H9 (cell line): ENCODE results near the gene LAIR2. TPM values are rescaled to one million over a fixed set of nuclear protein-coding genes. Genes with fewer than 3 reads are reported as not detected.

ENCODE experiments used
- DNase-seq: peaks from one replicate; pipeline ENCODE4 v3.0.0-alpha.2; 2017
- H2AFZ ChIP-seq: one replicate; pipeline ENCODE4 v1.6.1; 2013; ENCODE audit warnings: mild to moderate bottlenecking, low read length, control low read depth, moderate library complexity
- H2AK5ac ChIP-seq: 2 replicates; pipeline ENCODE4 v1.6.1; 2013; ENCODE audit warnings: low read length, control low read depth, mixed read lengths; ENCODE audit not compliant: insufficient read length
- H2BK120ac ChIP-seq: one replicate; pipeline ENCODE4 v1.6.1; 2013; ENCODE audit warnings: low read depth, mild to moderate bottlenecking, low read length, control low read depth, inconsistent platforms; ENCODE audit not compliant: poor library complexity, severe bottlenecking
- H2BK12ac ChIP-seq: 2 replicates; pipeline ENCODE4 v1.6.1; 2013; ENCODE audit warnings: low read length, control low read depth, mixed read lengths, low read depth; ENCODE audit not compliant: insufficient read length
- H2BK15ac ChIP-seq: 2 replicates; pipeline ENCODE4 v1.6.1; 2013; ENCODE audit warnings: low read depth, low read length, control low read depth
- H2BK20ac ChIP-seq: one replicate; pipeline ENCODE4 v1.6.1; 2013; ENCODE audit warnings: low read depth, mild to moderate bottlenecking, low read length, control low read depth, inconsistent platforms; ENCODE audit not compliant: poor library complexity, severe bottlenecking
- H2BK5ac ChIP-seq: 2 replicates; pipeline ENCODE4 v1.6.1; 2013; ENCODE audit warnings: low read length, control low read depth, mixed read lengths; ENCODE audit not compliant: insufficient read length
- H3K14ac ChIP-seq: 2 replicates; pipeline ENCODE4 v1.6.1; 2013; ENCODE audit warnings: low read length, control low read depth; ENCODE audit not compliant: insufficient read depth
- H3K18ac ChIP-seq: 2 replicates; pipeline ENCODE4 v1.6.1; 2013; ENCODE audit warnings: low read depth, mild to moderate bottlenecking, mixed read lengths, low read length, control low read depth; ENCODE audit not compliant: insufficient read length
- H3K23ac ChIP-seq: 2 replicates; pipeline ENCODE4 v1.6.1; 2013; ENCODE audit warnings: low read length, control low read depth, mixed read lengths, low read depth; ENCODE audit not compliant: insufficient read length
- H3K23me2 ChIP-seq: 2 replicates; pipeline ENCODE4 v1.6.1; 2013; ENCODE audit warnings: low read depth, mild to moderate bottlenecking, mixed read lengths, low read length, control low read depth; ENCODE audit not compliant: insufficient read length, poor library complexity, severe bottlenecking
- H3K27ac ChIP-seq: 2 replicates; pipeline ENCODE4 v1.5.1; 2013; ENCODE audit warnings: low read length, control low read depth, mixed read lengths, low read depth; ENCODE audit not compliant: insufficient read length
- H3K27me3 ChIP-seq: 2 replicates; pipeline ENCODE4 v1.6.1; 2013; ENCODE audit warnings: low read length, control low read depth, inconsistent platforms; ENCODE audit not compliant: insufficient read depth
- H3K4ac ChIP-seq: 2 replicates; pipeline ENCODE4 v1.6.1; 2013; ENCODE audit warnings: low read depth, mild to moderate bottlenecking, control low read depth, inconsistent platforms, low read length, moderate library complexity
- H3K4me1 ChIP-seq: 2 replicates; pipeline ENCODE4 v1.6.1; 2013; ENCODE audit warnings: low read length, control low read depth, inconsistent platforms; ENCODE audit not compliant: insufficient read depth
- H3K4me2 ChIP-seq: 2 replicates; pipeline ENCODE4 v1.6.1; 2013; ENCODE audit warnings: low read length, control low read depth, mixed read lengths; ENCODE audit not compliant: insufficient read length, insufficient read depth
- H3K56ac ChIP-seq: 2 replicates; pipeline ENCODE4 v1.6.1; 2013; ENCODE audit warnings: low read depth, mild to moderate bottlenecking, mixed read lengths, low read length, control low read depth; ENCODE audit not compliant: insufficient read length
- H3K79me1 ChIP-seq: 2 replicates; pipeline ENCODE4 v1.6.1; 2013; ENCODE audit warnings: low read depth, mild to moderate bottlenecking, moderate library complexity, low read length, control low read depth, inconsistent platforms; ENCODE audit not compliant: insufficient read depth, poor library complexity, severe bottlenecking
- H3K79me2 ChIP-seq: 2 replicates; pipeline ENCODE4 v1.6.1; 2013; ENCODE audit warnings: low read length, control low read depth, inconsistent platforms; ENCODE audit not compliant: insufficient read depth
- H3K9ac ChIP-seq: 2 replicates; pipeline ENCODE4 v1.6.1; 2013; ENCODE audit warnings: low read length, control low read depth, mixed read lengths; ENCODE audit not compliant: insufficient read length; ENCODE audit errors: extremely low read depth
- H3K9me3 ChIP-seq: one replicate; pipeline ENCODE4 v1.6.1; 2013; ENCODE audit warnings: low read depth, low read length, inconsistent platforms; ENCODE audit not compliant: control insufficient read depth
- H3T11ph ChIP-seq: one replicate; pipeline ENCODE4 v1.6.1; 2013; ENCODE audit warnings: mild to moderate bottlenecking, low read length, control low read depth, inconsistent platforms
- H4K20me1 ChIP-seq: one replicate; pipeline ENCODE4 v1.6.1; 2013; ENCODE audit not compliant: control insufficient read depth, insufficient read length, insufficient read depth
- H4K5ac ChIP-seq: 2 replicates; pipeline ENCODE4 v1.6.1; 2013; ENCODE audit warnings: low read depth, mild to moderate bottlenecking, mixed read lengths, low read length, control low read depth; ENCODE audit not compliant: insufficient read length
- H4K8ac ChIP-seq: replicated peaks from 2 replicates; pipeline ENCODE4 v1.6.1; 2013; ENCODE audit warnings: low read length, control low read depth, mixed read lengths, low read depth; ENCODE audit not compliant: insufficient read length
- H4K91ac ChIP-seq: 2 replicates; pipeline ENCODE4 v1.6.1; 2013; ENCODE audit warnings: low read depth, mild to moderate bottlenecking, moderate library complexity, mixed read lengths, low read length, control low read depth; ENCODE audit not compliant: insufficient read length
- H3K27ac Mint-ChIP-seq, 3 experiments: 2 replicates in 2 of 3; 3 replicates in 1 of 3; pipeline ENCODE4 v1.8.0; 2020 to 2021; ENCODE audit warnings: mixed read lengths in 3 of 3, mild to moderate bottlenecking in 1 of 3, moderate library complexity in 1 of 3
- H3K27me3 Mint-ChIP-seq: 2 replicates; pipeline ENCODE4 v1.8.0; 2021; ENCODE audit warnings: low read depth, mild to moderate bottlenecking, moderate library complexity, mixed read lengths
- H3K36me3 Mint-ChIP-seq, 3 experiments: 2 replicates in 2 of 3; 3 replicates in 1 of 3; pipeline ENCODE4 v1.8.0; 2020 to 2021; ENCODE audit warnings: low read depth in 3 of 3, mixed read lengths in 3 of 3; ENCODE audit not compliant: insufficient read depth in 1 of 3
- H3K4me1 Mint-ChIP-seq, 2 experiments: 2 replicates each; pipeline ENCODE4 v1.8.0; 2020; ENCODE audit warnings: mixed read lengths in 2 of 2
- H3K4me3 Mint-ChIP-seq, 2 experiments: 2 replicates in 1 of 2; 3 replicates in 1 of 2; pipeline ENCODE4 v1.8.0; 2020 to 2021; ENCODE audit warnings: mild to moderate bottlenecking in 2 of 2, mixed read lengths in 2 of 2, moderate library complexity in 1 of 2
- H3K9me3 Mint-ChIP-seq, 2 experiments: 2 replicates in 1 of 2; 3 replicates in 1 of 2; pipeline ENCODE4 v1.8.0; 2020; ENCODE audit warnings: mild to moderate bottlenecking in 2 of 2, mixed read lengths in 2 of 2, moderate library complexity in 1 of 2
- WGBS: extraction: QIAGEN DNeasy Blood & Tissue Kit; methylation state at CpG from one replicate; pipeline ENCODE4 v1.1.7; 2013; ENCODE audit warnings: missing lambda C conversion rate, low lambda C conversion rate, mixed read lengths; ENCODE audit not compliant: insufficient read length; ENCODE audit errors: extremely low coverage; 5-methylcytosine and 5-hydroxymethylcytosine counted together
- total RNA-seq: library from RNA; stranded (reverse); gene quantifications from 2 replicates; pipeline ENCODE4 v1.2.1, GENCODE V29; 2021
- TF ChIP-seq, protein P1 (sequence below): fragments of 200-600 bp; sonication (generic); conservative IDR thresholded peaks from 3 replicates; pipeline ENCODE4 v1.8.0; 2021; ENCODE audit warnings: antibody characterized with exemption, mild to moderate bottlenecking

The LAIR2 gene
- total RNA-seq, 1 experiment from 2014 or later, result not detected

DNA sequence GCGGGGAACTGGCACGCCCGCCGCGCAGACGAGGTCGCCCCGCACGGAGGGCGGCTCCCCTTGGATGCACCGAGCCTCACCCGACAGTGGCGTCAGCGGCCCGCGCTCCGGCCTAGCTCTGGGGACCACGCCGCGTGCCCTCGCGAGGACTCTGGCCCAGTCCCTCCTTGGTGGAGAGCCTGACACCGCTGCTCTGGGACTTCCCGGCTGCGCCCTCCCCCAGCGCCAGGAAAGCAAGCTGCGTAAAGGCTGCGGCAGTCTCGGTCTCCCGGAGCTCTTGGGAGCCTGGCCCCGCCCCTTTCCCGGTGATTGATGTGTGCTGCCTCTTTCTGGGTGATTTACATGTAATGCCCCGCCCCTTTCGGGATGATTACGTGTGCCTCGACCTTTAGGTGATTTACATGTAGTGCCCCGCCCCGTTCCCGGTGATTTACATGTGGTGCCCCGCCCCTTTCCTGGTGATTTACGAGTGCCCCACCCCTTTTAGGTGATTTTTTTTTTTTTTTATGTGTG, 39.0 kb upstream of the LAIR2 start, which contains the start of gene LENG9:
Gene LENG9, minus strand, starts transcription at position 248 of the 513 bp plus-strand sequence. CDS start 252 bp downstream, outside the sequence.
- no peaks in the 10 kb centered on the region for H4K20me1 ChIP-seq
- no peak within 1 kb of the TSS for H4K91ac ChIP-seq

More for the DNA sequence above, 39.0 kb upstream of the LAIR2 start, which contains the start of gene LENG9:
- H3K27me3 ChIP-seq, result no peaks in the 10 kb centered on the region; the same call in 1 of the 2 replicates
- H3K14ac ChIP-seq, result peak within 1 kb of the TSS; percentile 92
- no peak within 1 kb of the TSS for H3K56ac ChIP-seq
- no peak within 1 kb of the TSS for H3T11ph ChIP-seq
- H3K4me2 ChIP-seq, result peak within 1 kb of the TSS; percentile 45
- H3K23ac ChIP-seq, result no peak within 1 kb of the TSS
- H3K4me3 Mint-ChIP-seq, result peak within 1 kb of the TSS; percentile 75 to 84
- no peak within 1 kb of the TSS for H4K5ac ChIP-seq
- peak; percentile 99 for DNase-seq
- no peak within 1 kb of the TSS for H2BK5ac ChIP-seq
- no peak within 1 kb of the TSS for H2BK15ac ChIP-seq
- peaks cover 24% of the 10 kb centered on the region for H3K27me3 Mint-ChIP-seq
- peak within 1 kb of the TSS; percentile 90 for H3K18ac ChIP-seq
- H2AK5ac ChIP-seq, result no peak within 1 kb of the TSS
- no peaks in the 10 kb centered on the region for H3K79me1 ChIP-seq
- no peak within 1 kb of the TSS for H3K4ac ChIP-seq
- no peak within 1 kb of the TSS for H4K8ac ChIP-seq
- no peaks in the 10 kb centered on the region for H3K4me1 ChIP-seq
- H3K27ac ChIP-seq, result peak within 1 kb of the TSS; percentile 47
- H3K23me2 ChIP-seq, result peaks cover 11% of the 10 kb centered on the region
- H2BK12ac ChIP-seq, result no peak within 1 kb of the TSS
- H2BK20ac ChIP-seq, result no peak within 1 kb of the TSS
- H3K79me2 ChIP-seq, result no peaks in the 10 kb centered on the region
- H2AFZ ChIP-seq, result no peak within 1 kb of the TSS
- H3K9me3 ChIP-seq, result no peaks in the 10 kb centered on the region
- TF ChIP-seq, protein P1, sequence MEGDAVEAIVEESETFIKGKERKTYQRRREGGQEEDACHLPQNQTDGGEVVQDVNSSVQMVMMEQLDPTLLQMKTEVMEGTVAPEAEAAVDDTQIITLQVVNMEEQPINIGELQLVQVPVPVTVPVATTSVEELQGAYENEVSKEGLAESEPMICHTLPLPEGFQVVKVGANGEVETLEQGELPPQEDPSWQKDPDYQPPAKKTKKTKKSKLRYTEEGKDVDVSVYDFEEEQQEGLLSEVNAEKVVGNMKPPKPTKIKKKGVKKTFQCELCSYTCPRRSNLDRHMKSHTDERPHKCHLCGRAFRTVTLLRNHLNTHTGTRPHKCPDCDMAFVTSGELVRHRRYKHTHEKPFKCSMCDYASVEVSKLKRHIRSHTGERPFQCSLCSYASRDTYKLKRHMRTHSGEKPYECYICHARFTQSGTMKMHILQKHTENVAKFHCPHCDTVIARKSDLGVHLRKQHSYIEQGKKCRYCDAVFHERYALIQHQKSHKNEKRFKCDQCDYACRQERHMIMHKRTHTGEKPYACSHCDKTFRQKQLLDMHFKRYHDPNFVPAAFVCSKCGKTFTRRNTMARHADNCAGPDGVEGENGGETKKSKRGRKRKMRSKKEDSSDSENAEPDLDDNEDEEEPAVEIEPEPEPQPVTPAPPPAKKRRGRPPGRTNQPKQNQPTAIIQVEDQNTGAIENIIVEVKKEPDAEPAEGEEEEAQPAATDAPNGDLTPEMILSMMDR, result no peak
- peak within 1 kb of the TSS; percentile 60 for H3K9ac ChIP-seq
- peak within 1 kb of the TSS; percentile 89 for H2BK120ac ChIP-seq
- H3K4me1 Mint-ChIP-seq, result peaks cover 7% of the 10 kb centered on the region in 2 experiments; a peak in 3 of 4 replicates
- peaks cover 13 to 30% (median 29%) of the 10 kb centered on the region in 3 experiments; a peak in 6 of 7 replicates for H3K36me3 Mint-ChIP-seq
- H3K27ac Mint-ChIP-seq, result peak within 1 kb of the TSS; percentile 77 to 100 (median 99); a peak in 6 of 7 replicates
- H3K9me3 Mint-ChIP-seq, result peaks cover 2 to 3% of the 10 kb centered on the region in 2 experiments; a peak in 1 of 5 replicates
- no CpG with 5 or more reads among the region's 41 CpGs for WGBS
